Astrocyte (in vitro differentiated cells and primary cell): ENCODE measurements around the gene SETDB2. TPM values are rescaled to one million over a fixed set of nuclear protein-coding genes. Genes with fewer than 3 reads are reported as not detected.

Experiments used
- DNase-seq: peaks from one replicate; pipeline ENCODE4 v3.0.0-alpha.2; 2010; ENCODE audit warnings: low read depth
- FAIRE-seq: peaks from 2 replicates; lab custom pipeline; 2011; peaks lifted over from hg19 to GRCh38; lab: Jason Lieb, UNC
- H2AFZ ChIP-seq: 2 replicates; pipeline ENCODE4 v1.6.0; 2012; ENCODE audit warnings: low read depth, low read length, inconsistent platforms
- H3K27ac ChIP-seq: 2 replicates; pipeline ENCODE4 v1.5.1; 2011; ENCODE audit warnings: low read depth, low read length, inconsistent platforms
- H3K27me3 ChIP-seq: 2 replicates; pipeline ENCODE4 v1.6.0; 2011; ENCODE audit warnings: low read length, inconsistent platforms; ENCODE audit not compliant: insufficient read depth
- H3K36me3 ChIP-seq: 2 replicates; pipeline ENCODE4 v1.5.1; 2011; ENCODE audit warnings: low read length, inconsistent platforms; ENCODE audit not compliant: insufficient read depth
- H3K4me1 ChIP-seq: 2 replicates; pipeline ENCODE4 v1.5.1; 2011; ENCODE audit warnings: low read length, inconsistent platforms; ENCODE audit not compliant: insufficient read depth
- H3K4me2 ChIP-seq: 2 replicates; pipeline ENCODE4 v1.6.0; 2012; ENCODE audit warnings: low read length, inconsistent platforms
- H3K4me3 ChIP-seq: 2 replicates; pipeline ENCODE4 v1.5.1; 2011; ENCODE audit warnings: low read depth, mild to moderate bottlenecking, low read length, inconsistent platforms; ENCODE audit not compliant: insufficient read depth
- H3K79me2 ChIP-seq: 2 replicates; pipeline ENCODE4 v1.6.0; 2012; ENCODE audit warnings: mild to moderate bottlenecking, low read length, inconsistent platforms; ENCODE audit not compliant: insufficient read depth
- H3K9ac ChIP-seq: 2 replicates; pipeline ENCODE4 v1.6.0; 2012; ENCODE audit warnings: mild to moderate bottlenecking, low read length, inconsistent platforms
- H3K9me3 ChIP-seq: 2 replicates; pipeline ENCODE4 v1.5.1; 2012; ENCODE audit warnings: low read depth, mild to moderate bottlenecking, low read length, inconsistent platforms; ENCODE audit not compliant: insufficient read depth
- H4K20me1 ChIP-seq: 2 replicates; pipeline ENCODE4 v1.6.0; 2012; ENCODE audit warnings: low read length, inconsistent platforms; ENCODE audit not compliant: insufficient read depth
- H3K27ac Mint-ChIP-seq: one replicate; pipeline ENCODE4 v1.8.0; 2021; ENCODE audit warnings: mild to moderate bottlenecking, mixed read lengths; ENCODE audit not compliant: unreplicated experiment
- H3K27me3 Mint-ChIP-seq: one replicate; pipeline ENCODE4 v1.8.0; 2021; ENCODE audit warnings: low read depth, mixed read lengths; ENCODE audit not compliant: unreplicated experiment
- H3K36me3 Mint-ChIP-seq: one replicate; pipeline ENCODE4 v1.8.0; 2021; ENCODE audit warnings: low read depth, mixed read lengths; ENCODE audit not compliant: unreplicated experiment
- H3K4me1 Mint-ChIP-seq: one replicate; pipeline ENCODE4 v1.8.0; 2021; ENCODE audit warnings: low read depth, mixed read lengths; ENCODE audit not compliant: unreplicated experiment
- H3K4me3 Mint-ChIP-seq: one replicate; pipeline ENCODE4 v1.8.0; 2021; ENCODE audit warnings: mild to moderate bottlenecking, moderate library complexity, mixed read lengths; ENCODE audit not compliant: unreplicated experiment
- H3K9me3 Mint-ChIP-seq: one replicate; pipeline ENCODE4 v1.8.0; 2021; ENCODE audit warnings: mild to moderate bottlenecking, mixed read lengths; ENCODE audit not compliant: unreplicated experiment
- CTCF ChIP-seq: IDR thresholded peaks from 2 replicates; pipeline ENCODE4 v1.5.1; 2011; ENCODE audit warnings: low read depth, mild to moderate bottlenecking, inconsistent platforms, low read length, moderate library complexity; ENCODE audit not compliant: insufficient read depth
- EZH2 ChIP-seq: IDR thresholded peaks from 2 replicates; pipeline ENCODE4 v1.6.1; 2012; ENCODE audit warnings: mild to moderate bottlenecking, low read length, inconsistent platforms; ENCODE audit not compliant: insufficient read depth
- total RNA-seq: library from RNA; stranded (reverse); gene quantifications from 2 replicates; pipeline ENCODE4 v1.2.1, GENCODE V29; 2021

SETDB2 gene
- total RNA-seq, 1 donor from 2014 or later, result 5.8 TPM

DNA sequence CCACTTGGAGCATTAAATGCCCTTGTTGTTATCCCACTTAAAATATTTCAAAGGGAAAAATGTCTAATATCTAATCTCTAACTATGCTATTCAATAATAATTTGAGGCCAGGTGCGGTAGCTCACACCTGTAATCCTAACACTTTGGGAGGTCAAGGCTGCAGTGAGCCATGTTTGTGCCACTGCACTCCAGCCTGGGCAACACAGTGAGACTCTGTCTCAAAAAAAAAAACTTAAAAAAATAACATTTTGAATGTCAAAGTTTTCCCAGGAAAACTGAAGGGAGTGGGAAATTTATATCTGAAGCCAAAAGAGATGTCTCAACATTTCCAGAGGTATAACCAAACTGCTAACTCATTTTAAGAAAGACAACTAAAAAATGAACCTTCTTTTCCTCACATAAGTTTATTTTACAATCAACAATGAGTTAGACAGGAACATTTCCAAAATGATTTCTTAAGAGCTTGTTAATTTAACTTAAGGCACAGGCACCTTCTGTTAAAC is 48.1 kb upstream of the SETDB2 start:
- peak; percentile 32 for FAIRE-seq
- no peak overlapping the region for H3K9ac ChIP-seq

GRCh38 chr13:49399801-49400472 is 44.1 kb upstream of the SETDB2 start:
- no peaks in the 10 kb centered on the region for H3K36me3 ChIP-seq
- H3K9ac ChIP-seq, result no peak overlapping the region
- no peak overlapping the region for H3K4me3 ChIP-seq
- H3K9me3 ChIP-seq, result no peaks in the 10 kb centered on the region
- peak overlapping the region; percentile 76 for H3K4me3 Mint-ChIP-seq
- no peak overlapping the region for H2AFZ ChIP-seq
- peaks cover 3% of the 10 kb centered on the region for H3K36me3 Mint-ChIP-seq
- no peak for DNase-seq
- no peak overlapping the region for H3K27ac Mint-ChIP-seq
- peaks cover 15% of the 10 kb centered on the region for H3K4me1 Mint-ChIP-seq
- H4K20me1 ChIP-seq, result no peaks in the 10 kb centered on the region
- H3K9me3 Mint-ChIP-seq, result peaks cover 4% of the 10 kb centered on the region
- TF ChIP-seq EZH2, result no peak
- TF ChIP-seq CTCF, result no peak
- FAIRE-seq, result no peak
- no peak overlapping the region for H3K4me2 ChIP-seq
- H3K27me3 Mint-ChIP-seq, result no peaks in the 10 kb centered on the region
- H3K4me1 ChIP-seq, result peaks cover 3% of the 10 kb centered on the region
- H3K27me3 ChIP-seq, result no peaks in the 10 kb centered on the region
- H3K27ac ChIP-seq, result no peak overlapping the region
- H3K79me2 ChIP-seq, result no peaks in the 10 kb centered on the region

More for the DNA sequence above, 48.1 kb upstream of the SETDB2 start:
- DNase-seq, result no peak
- no peaks in the 10 kb centered on the region for H3K27me3 Mint-ChIP-seq
- H3K4me3 ChIP-seq, result no peak overlapping the region
- no peak overlapping the region for H3K4me2 ChIP-seq
- no peaks in the 10 kb centered on the region for H3K27me3 ChIP-seq
- no peak overlapping the region for H3K4me3 Mint-ChIP-seq
- TF ChIP-seq CTCF (no peak), EZH2 (no peak)
- no peaks in the 10 kb centered on the region for H3K36me3 ChIP-seq
- H3K79me2 ChIP-seq, result no peaks in the 10 kb centered on the region
- H3K4me1 ChIP-seq, result no peaks in the 10 kb centered on the region
- no peaks in the 10 kb centered on the region for H3K9me3 Mint-ChIP-seq
- no peak overlapping the region for H2AFZ ChIP-seq
- H3K4me1 Mint-ChIP-seq, result peaks cover 4% of the 10 kb centered on the region
- no peaks in the 10 kb centered on the region for H4K20me1 ChIP-seq
- no peak overlapping the region for H3K27ac Mint-ChIP-seq
- H3K27ac ChIP-seq, result no peak overlapping the region
- no peaks in the 10 kb centered on the region for H3K36me3 Mint-ChIP-seq
- no peaks in the 10 kb centered on the region for H3K9me3 ChIP-seq
